OCI-LY1 (cell line): ENCODE measurements around the gene DNLZ.

Experiments
- H2AFZ ChIP-seq: fragments of 200-600 bp; sonication (generic), shearing (Covaris generic); 2 replicates; pipeline ENCODE4 v1.6.0; 2014; ENCODE audit warnings: antibody characterized with exemption, mild to moderate bottlenecking, low read length
- H3F3A ChIP-seq: fragments of 200-600 bp; sonication (generic), shearing (Covaris generic); 2 replicates; pipeline ENCODE4 v1.6.0; 2014; ENCODE audit warnings: mild to moderate bottlenecking, antibody characterized with exemption, low read length, moderate library complexity; ENCODE audit not compliant: insufficient read depth
- H3K27ac ChIP-seq: fragments of 200-600 bp; sonication (generic); 2 replicates; pipeline ENCODE4 v1.5.1; 2014; ENCODE audit warnings: low read length, mixed run types, mild to moderate bottlenecking, low read depth; ENCODE audit not compliant: poor library complexity, severe bottlenecking
- H3K27me3 ChIP-seq: fragments of 200-600 bp; sonication (generic); 2 replicates; pipeline ENCODE4 v1.6.0; 2014; ENCODE audit warnings: antibody characterized with exemption, mild to moderate bottlenecking, low read length, moderate library complexity; ENCODE audit not compliant: insufficient read depth
- H3K36me3 ChIP-seq: fragments of 200-600 bp; sonication (generic); 2 replicates; pipeline ENCODE4 v1.6.1; 2014; ENCODE audit warnings: mild to moderate bottlenecking, antibody characterized with exemption, low read length, moderate library complexity, mixed read lengths; ENCODE audit not compliant: insufficient read depth
- H3K4me1 ChIP-seq: fragments of 200-600 bp; sonication (generic); 2 replicates; pipeline ENCODE4 v1.5.1; 2014; ENCODE audit warnings: mild to moderate bottlenecking, low read length, moderate library complexity; ENCODE audit not compliant: insufficient read depth, severe bottlenecking
- H3K4me2 ChIP-seq: fragments of 200-600 bp; sonication (generic), shearing (Covaris generic); 2 replicates; pipeline ENCODE4 v1.6.1; 2014; ENCODE audit warnings: low read length
- H3K4me3 ChIP-seq: fragments of 200-600 bp; sonication (generic); 2 replicates; pipeline ENCODE4 v1.5.1; 2014; ENCODE audit warnings: low read length, low read depth, mild to moderate bottlenecking, mixed read lengths; ENCODE audit not compliant: poor library complexity, severe bottlenecking
- H3K79me2 ChIP-seq: fragments of 200-600 bp; shearing (Covaris generic); 2 replicates; pipeline ENCODE4 v1.6.1; 2016; ENCODE audit warnings: mixed run types, low read length, mixed read lengths; ENCODE audit not compliant: insufficient read depth
- H3K9ac ChIP-seq: fragments of 200-600 bp; sonication (generic), shearing (Covaris generic); 2 replicates; pipeline ENCODE4 v1.6.1; 2014; ENCODE audit warnings: mild to moderate bottlenecking, low read length, mixed read lengths
- H3K9me2 ChIP-seq: fragments of 200-600 bp; sonication (generic), shearing (Covaris generic); 2 replicates; pipeline ENCODE4 v1.6.1; 2014; ENCODE audit warnings: low read depth, mild to moderate bottlenecking, low read length, mixed read lengths
- H3K9me3 ChIP-seq: fragments of 200-600 bp; shearing (Covaris generic); 2 replicates; pipeline ENCODE4 v1.6.1; 2014; ENCODE audit warnings: low read length, mixed read lengths
- H4K20me1 ChIP-seq: fragments of 200-600 bp; sonication (generic), shearing (Covaris generic); 2 replicates; pipeline ENCODE4 v1.6.0; 2016; ENCODE audit warnings: mild to moderate bottlenecking, low read length; ENCODE audit not compliant: insufficient read depth
- CTCF ChIP-seq: fragments of 200-600 bp; sonication (generic), shearing (Covaris generic); IDR thresholded peaks from 2 replicates; pipeline ENCODE4 v1.5.1; 2017; ENCODE audit warnings: mild to moderate bottlenecking, antibody characterized with exemption, low read length, moderate library complexity, mixed read lengths
- EZH2 ChIP-seq: fragments of 200-600 bp; sonication (generic), shearing (Covaris generic); IDR thresholded peaks from 2 replicates; pipeline ENCODE4 v1.8.0; 2017; ENCODE audit warnings: borderline replicate concordance, mixed run types, mild to moderate bottlenecking, antibody characterized with exemption, low read length, moderate library complexity, mixed read lengths

DNLZ gene

GRCh38 chr9:136405481-136405880 is 41.9 kb upstream of the DNLZ start:
- Histone ChIP-seq H3K9ac (no peak overlapping the region), H3K27me3 (no peaks in the 10 kb centered on the region), H3K4me3 (no peak overlapping the region), H3K79me2 (0 out of 2 replicates have a peak, but pooled peaks cover 7% of the 10 kb centered on the region), H3K4me2 (no peak overlapping the region), H3K9me3 (no peaks in the 10 kb centered on the region), H3K4me1 (peaks cover 19% of the 10 kb centered on the region), H2AFZ (no peak overlapping the region), H3K36me3 (peaks cover 72% of the 10 kb centered on the region), H3K27ac (no peak overlapping the region), H4K20me1 (no peaks in the 10 kb centered on the region), H3K9me2 (no peaks in the 10 kb centered on the region), H3F3A (no peaks in the 10 kb centered on the region)
- TF ChIP-seq EZH2 (no peak), CTCF (no peak)

DNA sequence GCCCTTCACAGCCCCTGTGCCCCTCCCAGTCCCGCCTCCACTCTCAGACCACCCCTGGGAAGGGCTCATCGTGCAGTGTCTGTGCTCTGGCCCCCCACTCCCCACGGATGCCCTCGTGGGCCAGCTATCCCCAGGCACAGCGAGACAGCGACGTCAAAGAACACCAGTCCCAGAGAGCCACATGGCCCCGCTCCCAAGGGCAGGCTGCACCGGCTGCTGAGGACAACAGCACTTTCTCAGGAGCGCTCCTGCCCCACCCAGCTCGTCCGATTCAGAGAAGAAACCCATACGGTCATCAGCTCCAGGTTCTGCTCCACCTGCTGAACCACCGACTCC is 41.2 kb upstream of the DNLZ start:
- Histone ChIP-seq H3K4me1 (peaks cover 20% of the 10 kb centered on the region), H3K9ac (no peak overlapping the region), H3K27me3 (no peaks in the 10 kb centered on the region), H3F3A (no peaks in the 10 kb centered on the region), H3K4me2 (no peak overlapping the region), H3K79me2 (0 out of 2 replicates have a peak, but pooled peaks cover 4% of the 10 kb centered on the region), H3K9me3 (no peaks in the 10 kb centered on the region), H3K36me3 (peaks cover 72% of the 10 kb centered on the region), H3K4me3 (no peak overlapping the region), H2AFZ (no peak overlapping the region), H3K9me2 (no peaks in the 10 kb centered on the region), H3K27ac (no peak overlapping the region), H4K20me1 (no peaks in the 10 kb centered on the region)
- TF ChIP-seq EZH2: no peak
- no peak for TF ChIP-seq CTCF

DNA sequence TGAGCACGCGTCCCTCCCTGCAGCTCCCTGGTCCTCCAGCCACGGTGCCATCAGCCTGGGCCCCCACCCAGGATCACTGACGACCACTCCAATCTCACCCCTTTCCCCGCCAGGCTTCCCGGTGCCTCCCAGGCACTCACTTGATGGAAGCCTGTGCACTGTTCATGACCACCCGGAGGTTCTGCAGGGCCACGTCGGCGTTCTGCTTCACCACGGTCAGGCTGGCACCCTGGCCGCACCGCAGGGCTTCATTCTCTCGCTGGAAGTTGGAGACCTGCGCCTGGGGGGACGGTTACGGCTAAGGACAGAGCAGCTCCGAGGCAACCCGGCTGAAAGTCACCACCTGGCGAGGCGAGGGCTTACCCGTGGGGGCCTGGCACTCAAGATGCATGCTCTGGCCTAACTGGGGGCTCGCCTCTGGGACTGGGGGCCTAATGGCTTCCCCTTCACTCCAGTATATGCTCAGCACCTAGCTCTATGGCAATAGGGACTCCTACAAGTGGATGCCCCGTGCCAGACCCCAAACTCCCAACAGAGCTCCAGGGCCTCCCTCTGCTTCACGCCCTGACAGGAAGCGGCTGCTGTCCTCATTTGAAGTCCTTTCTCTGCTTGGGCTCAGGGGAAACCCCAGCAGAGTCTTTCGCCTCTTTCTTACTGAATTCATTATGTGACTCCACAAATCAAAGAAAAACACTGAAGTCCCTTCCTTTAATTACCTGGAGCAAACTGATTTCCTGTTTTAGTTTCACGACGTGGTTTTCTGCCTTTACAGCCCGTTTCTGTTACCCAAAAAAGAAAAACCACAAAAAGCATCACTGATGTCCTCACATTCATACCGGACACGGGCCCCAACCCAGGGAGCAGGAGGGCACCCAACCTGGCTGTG is 40.6 kb upstream of the DNLZ start:
- H3K79me2 ChIP-seq: peaks cover 9% of the 10 kb centered on the region
- H3K9ac ChIP-seq: no peak overlapping the region
- no peaks in the 10 kb centered on the region for H3K9me3 ChIP-seq
- H4K20me1 ChIP-seq: no peaks in the 10 kb centered on the region
- no peak overlapping the region for H2AFZ ChIP-seq
- peaks cover 72% of the 10 kb centered on the region for H3K36me3 ChIP-seq
- H3F3A ChIP-seq: no peaks in the 10 kb centered on the region
- H3K27ac ChIP-seq: no peak overlapping the region
- TF ChIP-seq CTCF (no peak), EZH2 (no peak)
- no peaks in the 10 kb centered on the region for H3K27me3 ChIP-seq
- H3K4me2 ChIP-seq: no peak overlapping the region
- H3K4me1 ChIP-seq: peaks cover 15% of the 10 kb centered on the region
- no peaks in the 10 kb centered on the region for H3K9me2 ChIP-seq
- no peak overlapping the region for H3K4me3 ChIP-seq
